Measurements from ENCODE around the gene NECTIN1. TPM values are rescaled to one million over a fixed set of nuclear protein-coding genes. Genes with fewer than 3 reads are reported as not detected.
A peak's percentile ranks its signal among the peaks of the same experiment; 100 is the strongest.

Gene NECTIN1
- polyA plus RNA-seq, 3 donors: 32.3 to 43.4 (median 34.9) TPM

DNA sequence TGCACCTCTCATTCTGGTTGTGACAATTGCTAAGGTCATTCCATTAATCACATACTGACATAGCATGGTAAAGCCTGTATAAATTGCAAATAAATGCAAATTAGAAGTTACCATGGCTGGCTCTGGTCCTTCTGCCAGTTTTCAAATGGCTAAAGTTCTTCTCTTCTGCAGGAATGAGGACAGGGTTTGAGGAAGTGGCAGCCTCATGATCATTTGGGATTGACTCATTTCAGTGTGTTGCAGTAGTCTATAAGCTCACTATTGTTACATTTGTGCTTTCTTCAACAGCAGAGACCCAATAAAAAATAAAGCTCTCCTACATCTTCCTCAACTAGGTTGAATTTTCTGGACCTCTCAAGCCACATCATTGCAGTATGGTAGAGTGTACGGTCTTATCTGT is 60.3 kb downstream of the NECTIN1 start:
- no peak for DNase-seq (ENCODE audit: extremely low read depth in 1 of 11, low read depth in 9 of 11, low spot score in 4 of 11)

GRCh38 chr11:119666463-119667131 is 62.4 kb downstream of the NECTIN1 start:
- peak in 3 of 11 donors; percentile 48 to 57 (median 56) for DNase-seq (ENCODE audit: extremely low read depth in 1 of 11, low read depth in 9 of 11, low spot score in 4 of 11)

DNA sequence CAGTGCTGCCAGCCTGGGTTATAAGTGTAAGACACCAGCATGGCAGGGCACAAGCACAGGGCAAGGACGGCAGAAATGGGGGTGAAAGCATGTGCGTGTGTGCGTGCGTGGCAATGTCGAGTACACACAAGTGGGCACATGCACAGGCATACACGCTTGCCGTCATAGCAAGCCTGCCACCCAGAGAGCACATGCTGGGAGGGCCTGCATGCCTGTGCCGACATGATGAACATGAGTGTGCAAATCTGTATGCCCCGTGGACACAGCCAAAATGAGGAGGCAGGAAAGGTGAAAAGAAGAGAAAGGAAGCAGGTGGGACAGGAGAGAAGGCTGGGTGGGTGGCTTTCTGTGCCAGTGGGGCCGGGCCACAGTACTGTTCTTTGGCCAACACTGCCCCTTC is 62.9 kb downstream of the NECTIN1 start:
- no peak for DNase-seq (ENCODE audit: extremely low read depth in 1 of 11, low read depth in 9 of 11, low spot score in 4 of 11)

DNA sequence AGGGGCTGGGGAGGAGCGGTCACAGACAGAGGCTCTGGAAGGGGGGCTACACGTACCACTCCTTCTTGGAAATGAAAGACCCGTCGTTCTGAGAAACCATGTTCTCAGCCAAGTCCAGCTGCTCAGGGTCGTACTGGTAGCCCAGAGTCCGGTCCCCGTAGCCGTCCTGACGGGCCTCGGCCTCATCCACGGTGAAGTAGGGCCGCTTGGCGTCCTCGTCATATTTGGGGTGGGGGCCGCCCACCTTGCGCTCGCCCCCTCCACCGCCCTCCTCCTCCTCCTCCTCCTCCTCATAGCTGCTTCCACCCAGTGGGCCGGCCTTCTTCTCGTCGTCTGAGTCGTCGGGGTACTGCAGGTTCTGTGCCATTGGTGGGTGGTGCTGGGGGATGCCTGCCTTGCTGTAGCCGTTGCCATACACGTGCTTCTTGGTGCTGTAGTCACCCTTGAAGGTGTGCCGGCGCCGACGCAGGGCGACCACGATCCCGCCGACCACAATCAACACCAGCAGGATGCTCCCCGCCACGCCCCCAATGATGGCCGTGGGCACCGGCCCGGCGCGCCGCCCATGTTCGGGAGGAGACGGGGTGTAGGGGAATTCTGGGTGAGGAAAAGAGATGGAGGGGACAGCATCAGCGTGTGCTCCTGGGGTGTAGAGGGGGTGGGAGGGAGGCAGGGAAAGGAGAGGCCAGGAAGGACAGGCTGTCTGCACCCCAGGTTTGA is 64.1 kb downstream of the NECTIN1 start:
- DNase-seq (ENCODE audit: extremely low read depth in 1 of 11, low read depth in 9 of 11, low spot score in 4 of 11): no peak

- peak in 2 of 11 donors; percentile 49 to 61 for DNase-seq (ENCODE audit: extremely low read depth in 1 of 11, low read depth in 9 of 11, low spot score in 4 of 11)
Measured at GRCh38 chr11:119664063-119664572, 64.9 kb downstream of the NECTIN1 start.

DNA sequence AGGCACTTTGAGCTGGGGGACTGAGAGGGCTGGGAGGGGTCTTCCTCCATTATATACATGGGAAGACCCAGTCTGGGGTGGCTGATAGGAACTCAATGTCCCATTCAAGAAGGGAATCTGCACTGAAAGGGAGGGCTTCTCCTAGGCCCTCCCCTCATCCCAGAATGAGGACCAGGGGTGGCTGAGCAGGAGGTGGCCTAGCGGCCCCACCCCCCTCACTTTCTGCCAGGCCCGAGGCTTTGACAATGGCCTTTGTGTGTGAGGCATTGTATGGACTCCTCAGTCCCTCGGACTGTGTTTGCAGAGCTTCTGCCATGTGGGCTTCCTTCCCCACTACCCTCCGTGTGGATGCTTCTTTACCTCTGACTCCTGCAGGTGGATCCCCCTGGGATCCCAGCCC is 65.7 kb downstream of the NECTIN1 start:
- no peak for DNase-seq (ENCODE audit: extremely low read depth in 1 of 11, low read depth in 9 of 11, low spot score in 4 of 11)

DNA sequence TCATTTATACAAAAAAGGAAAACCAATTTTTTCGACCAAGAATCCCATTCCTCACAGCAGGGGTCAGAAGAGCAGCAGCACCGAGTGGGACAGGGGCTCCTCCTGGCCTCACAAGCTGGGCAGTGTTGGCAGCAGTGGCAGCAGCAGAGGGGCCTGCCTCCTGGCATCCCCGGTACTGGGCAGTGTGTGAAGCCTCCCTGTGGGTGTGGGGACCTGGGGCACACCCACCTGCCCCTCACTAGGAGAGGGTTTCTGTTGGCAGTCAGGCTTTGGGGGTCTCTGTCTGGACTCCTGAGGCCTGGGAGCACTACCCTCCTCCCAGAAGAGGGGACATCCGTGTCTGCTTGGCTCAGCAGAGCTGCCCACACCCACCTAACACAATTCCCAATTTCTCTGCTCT is 67.8 kb downstream of the NECTIN1 start:
- DNase-seq (ENCODE audit: extremely low read depth in 1 of 11, low read depth in 9 of 11, low spot score in 4 of 11): no peak

GRCh38 chr11:119659971-119660723 is 68.9 kb downstream of the NECTIN1 start:
- no peak for DNase-seq (ENCODE audit: extremely low read depth in 1 of 11, low read depth in 9 of 11, low spot score in 4 of 11)

DNA sequence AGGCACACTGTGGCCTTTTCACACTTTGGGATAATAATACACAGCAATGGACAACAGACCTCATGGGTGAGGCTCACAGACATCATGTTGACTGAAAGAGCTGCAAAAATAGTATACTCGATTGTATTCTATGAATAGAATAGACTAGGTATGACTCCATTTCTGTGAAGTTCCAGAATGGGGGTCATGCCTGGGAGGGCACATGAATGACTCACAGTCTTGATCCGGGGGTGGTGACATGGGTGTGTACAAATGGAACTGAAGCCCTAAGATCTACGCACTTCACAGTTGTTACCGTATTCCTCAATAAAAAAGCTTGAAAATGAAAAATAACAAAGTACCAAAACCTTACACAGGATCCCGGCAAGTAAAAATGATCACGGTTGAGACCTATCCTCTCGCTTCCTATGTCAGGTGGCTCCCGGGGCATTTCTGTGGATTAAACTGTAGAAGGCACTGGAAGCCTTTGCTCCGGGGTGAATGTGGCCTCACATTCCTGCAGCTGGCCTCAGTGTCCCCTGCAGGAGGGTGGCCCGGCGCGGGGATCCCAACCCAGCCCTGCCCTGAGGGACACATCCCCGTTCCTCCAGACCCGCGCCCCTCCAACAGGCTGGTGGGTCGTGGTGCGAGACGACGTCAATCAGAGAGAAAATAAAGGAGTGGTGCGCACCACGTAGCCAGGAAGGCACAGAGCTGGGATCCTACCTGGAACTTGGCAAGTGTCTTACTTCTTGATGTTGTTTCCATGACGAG is 75.9 kb downstream of the NECTIN1 start:
- no peak for DNase-seq (ENCODE audit: extremely low read depth in 1 of 11, low read depth in 9 of 11, low spot score in 4 of 11)

GRCh38 chr11:119651802-119652584 is 77.0 kb downstream of the NECTIN1 start:
- no peak for DNase-seq (ENCODE audit: extremely low read depth in 1 of 11, low read depth in 9 of 11, low spot score in 4 of 11)

- DNase-seq (ENCODE audit: extremely low read depth in 1 of 11, low read depth in 9 of 11, low spot score in 4 of 11): no peak
Measured at GRCh38 chr11:119650251-119650650, 78.7 kb downstream of the NECTIN1 start.

- DNase-seq (ENCODE audit: extremely low read depth in 1 of 11, low read depth in 9 of 11, low spot score in 4 of 11): no peak
Measured at GRCh38 chr11:119647254-119647653, 81.7 kb downstream of the NECTIN1 start.

GRCh38 chr11:119645018-119645417 is 84.0 kb downstream of the NECTIN1 start:
- DNase-seq (ENCODE audit: extremely low read depth in 1 of 11, low read depth in 9 of 11, low spot score in 4 of 11): no peak

DNA sequence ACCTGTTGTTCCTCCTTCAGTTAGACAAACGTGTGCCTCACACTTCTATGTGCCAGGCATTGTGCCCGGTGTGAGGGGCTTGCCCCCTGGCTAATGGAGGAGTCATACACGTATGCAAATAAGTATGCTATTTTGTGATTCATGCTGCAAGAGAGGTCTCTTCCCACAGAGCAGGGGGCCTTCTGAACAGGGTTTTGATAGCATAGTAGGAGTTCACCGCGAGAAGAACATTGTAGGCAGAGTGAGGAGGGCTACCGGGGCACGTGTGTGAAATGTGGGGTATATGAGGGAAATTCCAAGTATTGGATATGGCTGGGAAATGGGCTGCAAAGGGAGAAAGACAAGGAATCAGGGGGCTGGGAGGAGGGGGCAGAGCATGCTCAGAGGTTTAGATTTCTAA is 84.5 kb downstream of the NECTIN1 start:
- no peak for DNase-seq (ENCODE audit: extremely low read depth in 1 of 11, low read depth in 9 of 11, low spot score in 4 of 11)

DNA sequence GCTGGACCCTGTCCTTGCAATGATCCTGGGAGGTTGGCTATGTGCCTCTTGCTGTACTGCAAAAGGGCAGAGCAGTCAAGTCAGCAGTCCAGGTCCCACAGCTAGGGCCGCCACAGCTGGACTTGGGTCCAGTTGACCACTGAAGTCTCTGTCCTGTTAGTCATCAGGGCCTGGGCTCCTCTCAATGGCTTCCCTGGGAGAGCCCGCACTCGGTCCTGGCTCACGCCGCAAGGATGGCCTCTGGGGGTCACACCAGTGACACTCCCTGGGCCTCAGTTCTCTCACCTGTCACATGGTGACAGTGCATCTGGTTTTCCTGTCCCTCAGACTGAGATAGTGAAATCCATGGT is 85.1 kb downstream of the NECTIN1 start:
- DNase-seq (ENCODE audit: extremely low read depth in 1 of 11, low read depth in 9 of 11, low spot score in 4 of 11): no peak

- no peak for DNase-seq (ENCODE audit: extremely low read depth in 1 of 11, low read depth in 9 of 11, low spot score in 4 of 11)
Measured at GRCh38 chr11:119643212-119643875, 85.7 kb downstream of the NECTIN1 start.

GRCh38 chr11:119641983-119642745 is 86.8 kb downstream of the NECTIN1 start:
- DNase-seq (ENCODE audit: extremely low read depth in 1 of 11, low read depth in 9 of 11, low spot score in 4 of 11): no peak

All from renal cortex interstitium (tissue), 11 donors.